Gastrocnemius medialis (tissue), 4 donors: ENCODE results near the gene ERCC5. TPM values are rescaled to one million over a fixed set of nuclear protein-coding genes. Genes with fewer than 3 reads are reported as not detected.

Source experiments
- ATAC-seq, 2 donors: fragments of 150-250 bp; one replicate each; pipeline ENCODE4 v1.9.1; 2016
- DNase-seq, 2 donors: peaks; one replicate each; pipeline ENCODE4 v3.0.0-alpha.2; 2019
- H3K27ac ChIP-seq, 4 donors: fragments of 200-600 bp; sonication (generic); 1 replicate in 1 of 4; 2 replicates in 3 of 4; pipeline ENCODE4 v1.5.1; 2016 to 2018; ENCODE audit warnings: mild to moderate bottlenecking in 2 of 4, moderate library complexity in 1 of 4
- H3K27me3 ChIP-seq, 3 donors: fragments of 200-600 bp; sonication (generic) in 2 of 3; 1 replicate in 1 of 3; 2 replicates in 2 of 3; pipeline versions ENCODE4 v1.5.1 to v1.6.0; 2016 to 2019; ENCODE audit warnings: mild to moderate bottlenecking in 1 of 3, moderate library complexity in 1 of 3
- H3K36me3 ChIP-seq, 2 donors: fragments of 200-600 bp; sonication (generic) in 1 of 2; one replicate each; pipeline ENCODE4 v1.5.1; 2017 to 2018
- H3K4me1 ChIP-seq, 2 donors: fragments of 200-600 bp; sonication (generic) in 1 of 2; one replicate each; pipeline ENCODE4 v1.5.1; 2016 to 2017; ENCODE audit warnings: mild to moderate bottlenecking in 2 of 2
- H3K4me3 ChIP-seq, 4 donors: fragments of 200-600 bp; sonication (generic) in 3 of 4; 1 replicate in 1 of 4; 2 replicates in 3 of 4; pipeline ENCODE4 v1.5.1; 2016 to 2019; ENCODE audit warnings: mild to moderate bottlenecking in 2 of 4
- H3K9me3 ChIP-seq, 3 donors: fragments of 200-600 bp; sonication (generic) in 2 of 3; 1 replicate in 1 of 3; 2 replicates in 2 of 3; pipeline ENCODE4 v1.5.1; 2016 to 2019
- POLR2A ChIP-seq, 2 donors: fragments of 450-650 bp; IDR thresholded peaks; one replicate each; pipeline ENCODE4 v1.6.1; 2017; ENCODE audit warnings: antibody characterized with exemption in 2 of 2, mild to moderate bottlenecking in 2 of 2, moderate library complexity in 2 of 2
- in situ Hi-C, 4 donors: fragments of 200-750 bp; cut with MboI; loops; one replicate each; pipeline versions ENCODE4 v1.15.0 to v1.8.0; 2017; ENCODE audit warnings: low sequenced_read_pairs in 4 of 4
- intact Hi-C: fragments of 100-400 bp; cut with DNase I; formaldehyde crosslinking; loops from one replicate; pipeline ENCODE4 v1.15.1; 2023; ENCODE audit warnings: low total_unique reads
- total RNA-seq, 4 donors: library from RNA; depleted of rRNA; stranded (reverse); fragments of >200 nt; gene quantifications; one replicate each; pipeline versions ENCODE4 v1.1.0 to v1.2.3, GENCODE V29; 2016
- TF ChIP-seq, protein P1 (sequence below), 5 experiments: fragments of 450-650 bp in 3 of 5; fragments of 200-600 bp in 2 of 5; sonication (generic) in 2 of 5; IDR thresholded peaks in 4 of 5; conservative IDR thresholded peaks in 1 of 5; 1 replicate in 4 of 5; 2 replicates in 1 of 5; pipeline ENCODE4 v1.5.1; 2016 to 2019; ENCODE audit warnings: antibody characterized with exemption in 5 of 5, mild to moderate bottlenecking in 3 of 5, moderate library complexity in 3 of 5

Gene ERCC5
- total RNA-seq, 4 donors from 2014 or later, result 43.5 to 77.7 (median 46.8) TPM

DNA sequence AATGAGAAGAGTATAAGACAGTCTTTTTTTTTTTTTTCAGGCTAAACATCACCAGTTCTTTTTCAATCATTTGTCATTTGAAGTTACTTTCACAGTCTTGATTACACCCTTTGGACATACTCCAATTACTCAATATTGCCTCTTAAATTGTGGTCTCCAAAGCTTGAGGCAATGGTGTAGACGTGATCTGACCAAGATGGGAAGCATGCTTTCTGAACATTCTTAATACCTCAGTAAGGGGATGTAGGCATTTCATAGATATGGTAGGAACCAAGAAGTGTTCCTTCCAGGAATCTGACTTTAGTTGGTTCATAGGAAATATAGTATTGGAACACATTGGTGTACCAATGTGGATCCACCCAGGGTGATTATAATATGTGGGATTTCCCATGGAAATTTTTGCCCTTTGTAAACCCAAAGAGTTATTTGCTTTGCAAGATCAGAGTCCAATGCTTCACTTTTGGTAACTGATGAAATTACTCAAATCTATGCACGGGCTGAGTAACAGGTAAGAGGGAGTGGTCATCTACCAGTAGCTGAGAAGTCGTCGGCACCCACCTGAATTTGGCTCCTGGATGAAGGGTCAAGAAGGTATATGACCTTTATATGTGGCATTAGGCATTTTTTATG, 62.2 kb downstream of the ERCC5 start:
- no peak for ATAC-seq
- Histone ChIP-seq H3K9me3 (no peaks in the 10 kb centered on the region), H3K4me3 (no peak overlapping the region), H3K4me1 (peaks cover 0 to 3% of the 10 kb centered on the region in 2 donors), H3K27ac (no peak overlapping the region), H3K27me3 (no peaks in the 10 kb centered on the region), H3K36me3 (no peaks in the 10 kb centered on the region)
- in situ Hi-C loops, result loop anchor here in 1 of 4 donors (25.0 kb wide), 1 partner anchor 229 kb away; no protein-coding TSS in a partner anchor
- no peak for TF ChIP-seq POLR2A (IDR thresholded peaks at IDR 0.05)
- TF ChIP-seq, protein P1, sequence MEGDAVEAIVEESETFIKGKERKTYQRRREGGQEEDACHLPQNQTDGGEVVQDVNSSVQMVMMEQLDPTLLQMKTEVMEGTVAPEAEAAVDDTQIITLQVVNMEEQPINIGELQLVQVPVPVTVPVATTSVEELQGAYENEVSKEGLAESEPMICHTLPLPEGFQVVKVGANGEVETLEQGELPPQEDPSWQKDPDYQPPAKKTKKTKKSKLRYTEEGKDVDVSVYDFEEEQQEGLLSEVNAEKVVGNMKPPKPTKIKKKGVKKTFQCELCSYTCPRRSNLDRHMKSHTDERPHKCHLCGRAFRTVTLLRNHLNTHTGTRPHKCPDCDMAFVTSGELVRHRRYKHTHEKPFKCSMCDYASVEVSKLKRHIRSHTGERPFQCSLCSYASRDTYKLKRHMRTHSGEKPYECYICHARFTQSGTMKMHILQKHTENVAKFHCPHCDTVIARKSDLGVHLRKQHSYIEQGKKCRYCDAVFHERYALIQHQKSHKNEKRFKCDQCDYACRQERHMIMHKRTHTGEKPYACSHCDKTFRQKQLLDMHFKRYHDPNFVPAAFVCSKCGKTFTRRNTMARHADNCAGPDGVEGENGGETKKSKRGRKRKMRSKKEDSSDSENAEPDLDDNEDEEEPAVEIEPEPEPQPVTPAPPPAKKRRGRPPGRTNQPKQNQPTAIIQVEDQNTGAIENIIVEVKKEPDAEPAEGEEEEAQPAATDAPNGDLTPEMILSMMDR (IDR thresholded peaks at IDR 0.05 in 4 of 5, conservative IDR thresholded peaks at IDR 0.05 in 1 of 5), result no peak
- intact Hi-C loops, result no loop called here
- no peak for DNase-seq

DNA sequence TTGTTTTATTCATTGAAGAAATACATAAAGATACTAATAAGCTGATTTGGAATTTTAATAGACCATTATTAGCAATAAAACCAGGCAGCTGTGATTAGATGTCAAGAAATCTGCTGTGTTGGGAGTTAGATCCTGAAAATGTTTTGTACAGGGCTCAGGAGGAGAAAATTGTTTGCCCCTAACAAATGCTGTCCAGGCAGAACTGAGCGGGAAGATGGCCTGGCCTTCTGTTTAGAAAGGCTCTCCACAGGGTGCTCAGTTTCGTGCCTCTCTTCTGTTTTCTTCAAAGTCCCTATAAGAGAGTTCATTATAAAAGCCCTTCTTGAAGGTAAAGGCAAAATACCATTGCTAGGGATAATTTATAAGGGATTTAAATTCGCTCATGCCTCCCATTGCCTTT, 64.1 kb downstream of the ERCC5 start:
- Histone ChIP-seq H3K9me3 (no peaks in the 10 kb centered on the region), H3K4me3 (no peak overlapping the region), H3K36me3 (no peaks in the 10 kb centered on the region), H3K27ac (no peak overlapping the region), H3K27me3 (no peaks in the 10 kb centered on the region), H3K4me1 (peaks cover 0 to 2% of the 10 kb centered on the region in 2 donors)
- TF ChIP-seq, protein P1 (IDR thresholded peaks at IDR 0.05 in 4 of 5, conservative IDR thresholded peaks at IDR 0.05 in 1 of 5), result no peak
- no peak for TF ChIP-seq POLR2A (IDR thresholded peaks at IDR 0.05)
- intact Hi-C loops, result no loop called here
- no peak for ATAC-seq
- no peak for DNase-seq
- in situ Hi-C loops, result loop anchor here in 1 of 4 donors (25.0 kb wide), 1 partner anchor 227 kb away; no protein-coding TSS in a partner anchor

DNA sequence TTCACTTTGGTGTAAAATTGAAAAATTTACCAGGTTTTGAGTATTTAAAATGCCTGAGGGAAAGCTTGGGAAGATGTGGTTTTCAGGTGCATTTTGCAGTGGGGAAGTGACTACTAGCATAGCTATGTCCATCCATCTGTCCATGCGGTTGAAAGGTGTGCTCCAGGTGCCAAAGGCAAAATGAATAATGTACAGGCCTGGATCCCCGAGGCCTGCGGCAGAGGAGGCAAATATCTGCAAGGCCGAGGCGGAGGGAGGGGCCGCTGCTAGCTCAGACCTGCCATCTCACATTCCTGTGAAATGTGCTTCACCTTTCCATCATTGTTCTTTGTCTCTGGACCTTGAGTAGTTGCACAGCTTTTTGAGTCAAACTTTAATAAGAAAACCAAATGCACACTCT, 65.5 kb downstream of the ERCC5 start:
- Histone ChIP-seq H3K9me3 (no peaks in the 10 kb centered on the region), H3K4me3 (no peak overlapping the region), H3K27ac (no peak overlapping the region), H3K27me3 (no peaks in the 10 kb centered on the region), H3K36me3 (no peaks in the 10 kb centered on the region), H3K4me1 (peaks cover 0 to 11% of the 10 kb centered on the region in 2 donors)
- DNase-seq (no peak), ATAC-seq (no peak)
- intact Hi-C loops (no loop called here), in situ Hi-C loops (loop anchor here in 1 of 4 donors (25.0 kb wide), 1 partner anchor 226 kb away; no protein-coding TSS in a partner anchor)
- TF ChIP-seq POLR2A (IDR thresholded peaks at IDR 0.05), result no peak
- TF ChIP-seq, protein P1 (IDR thresholded peaks at IDR 0.05 in 4 of 5, conservative IDR thresholded peaks at IDR 0.05 in 1 of 5), result no peak

DNA sequence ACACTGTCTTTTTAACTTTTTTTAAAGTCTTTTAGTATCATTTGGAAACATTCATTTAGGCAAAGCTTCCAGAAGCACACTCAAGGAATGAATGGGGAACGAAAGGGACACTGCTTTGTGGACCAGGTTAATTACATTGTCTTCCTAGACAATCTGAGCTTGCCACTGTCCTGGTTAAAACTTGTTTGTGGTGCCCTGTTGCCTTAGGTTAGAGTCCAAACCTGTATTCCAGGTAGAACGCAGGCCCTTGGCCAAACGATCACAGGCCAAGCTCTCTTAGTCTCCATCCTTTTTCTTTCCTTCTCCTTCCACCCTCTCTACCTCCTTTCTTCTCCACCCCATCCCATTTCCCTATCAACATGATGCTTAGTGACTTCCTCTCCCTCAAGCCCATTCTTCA, 66.8 kb downstream of the ERCC5 start:
- DNase-seq (no peak), ATAC-seq (no peak)
- no peak for TF ChIP-seq POLR2A (IDR thresholded peaks at IDR 0.05)
- TF ChIP-seq, protein P1 (IDR thresholded peaks at IDR 0.05 in 4 of 5, conservative IDR thresholded peaks at IDR 0.05 in 1 of 5), result no peak
- H3K27me3 ChIP-seq, result no peaks in the 10 kb centered on the region
- H3K4me3 ChIP-seq, result no peak overlapping the region
- intact Hi-C loops (no loop called here), in situ Hi-C loops (loop anchor here in 1 of 4 donors (25.0 kb wide), 1 partner anchor 225 kb away; no protein-coding TSS in a partner anchor)
- no peak overlapping the region for H3K27ac ChIP-seq
- H3K36me3 ChIP-seq, result no peaks in the 10 kb centered on the region
- H3K4me1 ChIP-seq, result peaks cover 0 to 11% of the 10 kb centered on the region in 2 donors
- H3K9me3 ChIP-seq, result no peaks in the 10 kb centered on the region
